ENCODE data around the gene MICAL2.

DNA sequence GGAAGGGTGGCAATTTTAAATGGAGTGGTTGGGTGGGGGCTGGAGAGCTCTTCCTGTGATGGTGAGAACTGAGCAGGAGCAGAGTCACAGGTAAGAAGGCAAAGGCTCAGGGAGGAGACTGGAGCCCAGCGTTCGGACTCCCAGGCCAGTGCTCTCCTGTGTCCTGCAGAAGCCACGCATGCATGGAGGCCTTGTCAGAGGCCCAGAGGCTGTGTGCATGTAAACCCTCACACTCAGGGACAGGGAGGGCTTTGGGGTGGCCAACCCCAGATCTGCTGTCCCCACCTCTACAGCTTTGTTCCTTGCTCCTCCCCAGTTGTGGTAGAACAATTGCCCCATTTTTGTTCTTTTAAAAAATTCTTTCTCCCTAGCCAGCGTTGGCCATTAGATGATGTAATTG, 136.6 kb downstream of the MICAL2 start:
- TF ChIP-seq POLR2A (IDR thresholded peaks at IDR 0.05) (no peak), CTCF (IDR thresholded peaks at IDR 0.05) (no peak)
